ENCODE measurements around the gene GAREM1.

The GAREM1 gene

DNA sequence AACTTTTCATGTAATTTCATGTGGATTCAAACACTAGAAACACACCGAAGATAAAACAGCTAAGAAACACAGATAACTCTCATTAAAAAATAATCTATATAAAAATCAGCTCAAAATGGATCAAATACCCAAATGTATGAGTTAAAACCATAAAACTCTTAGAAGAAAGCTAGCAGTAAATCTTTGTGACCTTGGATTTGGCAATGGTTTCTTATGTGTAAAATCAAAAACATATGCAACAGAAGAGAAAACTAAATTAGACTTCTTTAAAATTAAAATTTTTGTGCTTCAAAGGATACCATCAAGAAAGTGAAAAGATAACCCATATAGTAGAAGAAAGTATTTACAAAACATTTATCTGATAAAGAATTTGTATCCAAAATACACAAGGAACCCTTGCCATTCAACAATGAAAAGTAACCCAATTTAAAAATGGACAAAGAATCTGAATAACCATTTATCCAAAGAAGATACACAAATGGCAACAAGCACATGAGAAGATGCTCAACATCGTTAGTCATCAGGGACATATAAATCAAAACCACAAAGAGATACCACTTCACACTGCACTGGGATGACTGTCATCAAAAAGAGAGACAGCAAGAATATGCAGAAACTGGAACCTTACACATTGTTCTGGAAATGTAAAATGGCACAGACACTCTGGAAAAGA, 27.5 kb downstream of the GAREM1 start:
- no peaks in the 10 kb centered on the region for H3F3A ChIP-seq (ENCODE audit: insufficient read depth, low read length)
- no peak overlapping the region for H3K27ac ChIP-seq (ENCODE audit: low read depth, low read length, poor library complexity, severe bottlenecking)

DNA sequence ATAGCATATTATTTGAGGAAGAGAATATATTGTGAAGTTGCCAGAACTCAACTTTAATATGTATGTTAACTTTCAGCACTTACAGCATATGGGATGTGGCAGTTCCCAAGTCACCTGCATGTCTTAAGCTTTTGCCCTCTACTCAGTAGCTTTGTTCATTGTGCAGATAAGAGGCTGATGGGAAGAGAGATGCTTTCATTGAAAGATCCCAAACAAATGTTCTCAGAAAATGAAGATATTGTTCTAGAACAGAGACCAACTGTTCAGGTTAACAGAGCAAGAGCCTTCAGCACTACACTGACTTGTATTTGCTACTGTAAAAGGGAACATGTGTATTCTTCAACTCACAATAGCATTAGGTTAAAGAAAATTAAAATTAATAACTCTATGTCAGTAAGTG, 28.1 kb downstream of the GAREM1 start:
- Histone ChIP-seq H3K27ac (ENCODE audit: low read depth, low read length, poor library complexity, severe bottlenecking) (no peak overlapping the region), H3K9me2 (ENCODE audit: low read depth, low read length) (no peaks in the 10 kb centered on the region), H3K4me1 (ENCODE audit: insufficient read depth, low read length, severe bottlenecking) (no peaks in the 10 kb centered on the region), H3K79me2 (ENCODE audit: insufficient read depth, low read length) (no peaks in the 10 kb centered on the region), H4K20me1 (ENCODE audit: insufficient read depth, low read length) (no peaks in the 10 kb centered on the region), H3F3A (ENCODE audit: insufficient read depth, low read length) (no peaks in the 10 kb centered on the region), H3K4me3 (ENCODE audit: low read depth, low read length, poor library complexity, severe bottlenecking) (no peak overlapping the region), H3K4me2 (ENCODE audit: low read length) (no peak overlapping the region), H3K9ac (ENCODE audit: low read length) (no peak overlapping the region), H3K9me3 (ENCODE audit: low read length) (no peaks in the 10 kb centered on the region), H2AFZ (ENCODE audit: low read length) (no peak overlapping the region), H3K27me3 (ENCODE audit: insufficient read depth, low read length) (no peaks in the 10 kb centered on the region), H3K36me3 (ENCODE audit: insufficient read depth, low read length) (no peaks in the 10 kb centered on the region)
- TF ChIP-seq, protein P1, sequence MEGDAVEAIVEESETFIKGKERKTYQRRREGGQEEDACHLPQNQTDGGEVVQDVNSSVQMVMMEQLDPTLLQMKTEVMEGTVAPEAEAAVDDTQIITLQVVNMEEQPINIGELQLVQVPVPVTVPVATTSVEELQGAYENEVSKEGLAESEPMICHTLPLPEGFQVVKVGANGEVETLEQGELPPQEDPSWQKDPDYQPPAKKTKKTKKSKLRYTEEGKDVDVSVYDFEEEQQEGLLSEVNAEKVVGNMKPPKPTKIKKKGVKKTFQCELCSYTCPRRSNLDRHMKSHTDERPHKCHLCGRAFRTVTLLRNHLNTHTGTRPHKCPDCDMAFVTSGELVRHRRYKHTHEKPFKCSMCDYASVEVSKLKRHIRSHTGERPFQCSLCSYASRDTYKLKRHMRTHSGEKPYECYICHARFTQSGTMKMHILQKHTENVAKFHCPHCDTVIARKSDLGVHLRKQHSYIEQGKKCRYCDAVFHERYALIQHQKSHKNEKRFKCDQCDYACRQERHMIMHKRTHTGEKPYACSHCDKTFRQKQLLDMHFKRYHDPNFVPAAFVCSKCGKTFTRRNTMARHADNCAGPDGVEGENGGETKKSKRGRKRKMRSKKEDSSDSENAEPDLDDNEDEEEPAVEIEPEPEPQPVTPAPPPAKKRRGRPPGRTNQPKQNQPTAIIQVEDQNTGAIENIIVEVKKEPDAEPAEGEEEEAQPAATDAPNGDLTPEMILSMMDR (IDR thresholded peaks at IDR 0.05; ENCODE audit: low read length), result no peak
- no peak for TF ChIP-seq EZH2 (IDR thresholded peaks at IDR 0.05; ENCODE audit: borderline replicate concordance, low read length)

More for the DNA sequence above, 27.5 kb downstream of the GAREM1 start:
- Histone ChIP-seq H3K9me3 (ENCODE audit: low read length) (no peaks in the 10 kb centered on the region), H4K20me1 (ENCODE audit: insufficient read depth, low read length) (no peaks in the 10 kb centered on the region), H3K27me3 (ENCODE audit: insufficient read depth, low read length) (no peaks in the 10 kb centered on the region), H3K4me1 (ENCODE audit: insufficient read depth, low read length, severe bottlenecking) (no peaks in the 10 kb centered on the region), H3K9ac (ENCODE audit: low read length) (no peak overlapping the region), H3K9me2 (ENCODE audit: low read depth, low read length) (no peaks in the 10 kb centered on the region), H3K79me2 (ENCODE audit: insufficient read depth, low read length) (no peaks in the 10 kb centered on the region), H3K4me2 (ENCODE audit: low read length) (no peak overlapping the region), H2AFZ (ENCODE audit: low read length) (no peak overlapping the region), H3K4me3 (ENCODE audit: low read depth, low read length, poor library complexity, severe bottlenecking) (no peak overlapping the region), H3K36me3 (ENCODE audit: insufficient read depth, low read length) (no peaks in the 10 kb centered on the region)
- TF ChIP-seq, protein P1 (IDR thresholded peaks at IDR 0.05; ENCODE audit: low read length), result no peak
- no peak for TF ChIP-seq EZH2 (IDR thresholded peaks at IDR 0.05; ENCODE audit: borderline replicate concordance, low read length)

DNA sequence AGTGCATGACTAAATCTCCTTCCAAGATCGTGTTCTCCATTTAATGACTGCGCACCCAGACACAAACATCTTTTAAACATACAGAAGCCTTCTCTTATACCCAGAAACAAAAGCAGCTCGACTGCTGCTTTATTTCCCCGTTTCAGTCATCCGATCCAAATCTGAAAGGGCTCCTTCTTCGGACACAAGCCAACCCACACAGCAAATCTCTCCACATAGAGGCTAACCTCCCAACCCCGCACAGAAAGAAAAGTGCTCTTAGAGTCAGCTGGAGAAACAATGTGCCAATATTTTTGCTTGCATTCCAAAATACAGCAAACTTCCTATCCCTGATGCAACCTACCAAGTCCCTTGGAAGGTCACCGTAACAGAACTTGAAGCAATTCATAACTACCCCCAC, 29.1 kb downstream of the GAREM1 start:
- Histone ChIP-seq H3K9me3 (ENCODE audit: low read length) (no peaks in the 10 kb centered on the region), H3K27ac (ENCODE audit: low read depth, low read length, poor library complexity, severe bottlenecking) (no peak overlapping the region), H3F3A (ENCODE audit: insufficient read depth, low read length) (no peaks in the 10 kb centered on the region), H2AFZ (ENCODE audit: low read length) (no peak overlapping the region), H3K9me2 (ENCODE audit: low read depth, low read length) (no peaks in the 10 kb centered on the region), H3K4me2 (ENCODE audit: low read length) (no peak overlapping the region), H3K4me3 (ENCODE audit: low read depth, low read length, poor library complexity, severe bottlenecking) (no peak overlapping the region), H3K27me3 (ENCODE audit: insufficient read depth, low read length) (no peaks in the 10 kb centered on the region), H4K20me1 (ENCODE audit: insufficient read depth, low read length) (no peaks in the 10 kb centered on the region), H3K9ac (ENCODE audit: low read length) (no peak overlapping the region), H3K79me2 (ENCODE audit: insufficient read depth, low read length) (no peaks in the 10 kb centered on the region), H3K36me3 (ENCODE audit: insufficient read depth, low read length) (no peaks in the 10 kb centered on the region), H3K4me1 (ENCODE audit: insufficient read depth, low read length, severe bottlenecking) (no peaks in the 10 kb centered on the region)
- TF ChIP-seq, protein P1 (IDR thresholded peaks at IDR 0.05; ENCODE audit: low read length), result no peak
- no peak for TF ChIP-seq EZH2 (IDR thresholded peaks at IDR 0.05; ENCODE audit: borderline replicate concordance, low read length)
